ENCODE results near the gene POLR1H.

GRCh38 chr6:30112402-30112994 is 51.4 kb downstream of the POLR1H start:
- TF ChIP-seq CTCF (IDR thresholded peaks at IDR 0.05): no peak
- no peak for TF ChIP-seq POLR2A (IDR thresholded peaks at IDR 0.05)

Data from esophagus squamous epithelium (tissue), 4 donors.